Stimulated activated CD4-positive, alpha-beta T cell treated with anti-CD3 and anti-CD28 coated beads, Interleukin-12 subunit alpha, Interleukin-12 subunit beta, amount 100 ng/mL, for 48 hours (primary cell): ENCODE results near the gene DNAJA4.
"Not testable (repeated sequence)": the region's sequence is repeated elsewhere in the genome, so short reads cannot be mapped to it uniquely, and the experiment has no call there.

ENCODE experiments used
- DNase-seq, 3 donors: peaks; one replicate each; pipeline ENCODE4 v3.0.0-alpha.2; 2020; ENCODE audit warnings: low read depth in 2 of 3, low spot score in 1 of 3

DNAJA4 gene

DNA sequence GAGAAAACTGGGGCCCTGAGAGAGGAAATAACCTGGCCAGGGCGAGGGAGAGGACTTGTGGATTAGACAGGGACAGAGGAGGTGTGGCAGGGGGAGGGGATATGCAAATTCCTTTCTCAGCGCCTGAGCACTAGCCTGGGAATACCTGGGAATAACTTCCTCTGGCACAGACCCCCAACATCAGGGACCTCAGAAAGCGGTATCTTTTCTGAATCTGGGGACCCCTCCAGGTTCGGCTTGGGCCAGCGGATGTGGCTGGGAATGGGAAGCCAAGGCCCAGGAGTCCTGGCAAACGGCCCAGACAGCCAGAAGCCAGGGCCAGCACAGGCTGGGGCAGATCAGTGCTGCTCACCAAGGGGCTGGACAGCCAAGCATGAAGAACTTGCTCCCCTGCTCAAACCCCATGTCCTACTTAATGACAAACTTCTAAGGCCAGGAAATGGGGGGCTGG is 20.8 kb upstream of the DNAJA4 start:
- DNase-seq: no peak

GRCh38 chr15:78244101-78244500 is 20.3 kb upstream of the DNAJA4 start:
- DNase-seq: no peak

GRCh38 chr15:78244893-78245292 is 19.5 kb upstream of the DNAJA4 start:
- DNase-seq: no peak

DNA sequence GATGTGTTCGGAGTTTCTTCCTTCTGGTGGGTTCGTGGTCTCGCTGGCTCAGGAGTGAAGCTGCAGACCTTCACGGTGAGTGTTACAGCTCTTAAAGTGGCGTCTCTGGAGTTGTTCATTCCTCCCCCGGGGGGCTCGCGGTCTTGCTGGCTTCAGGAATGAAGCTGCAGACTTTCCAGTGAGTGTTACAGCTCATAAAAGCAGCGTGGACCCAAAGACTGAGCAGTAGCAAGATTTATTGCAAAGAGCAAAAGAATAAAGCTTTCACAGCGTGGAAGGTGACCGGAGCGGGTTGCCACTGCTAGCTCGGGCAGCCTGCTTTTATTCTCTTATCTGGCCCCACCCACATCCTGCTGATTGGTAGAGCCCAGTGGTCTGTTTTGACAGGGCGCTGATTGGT is 19.0 kb upstream of the DNAJA4 start:
- DNase-seq: not testable (repeated sequence)

DNA sequence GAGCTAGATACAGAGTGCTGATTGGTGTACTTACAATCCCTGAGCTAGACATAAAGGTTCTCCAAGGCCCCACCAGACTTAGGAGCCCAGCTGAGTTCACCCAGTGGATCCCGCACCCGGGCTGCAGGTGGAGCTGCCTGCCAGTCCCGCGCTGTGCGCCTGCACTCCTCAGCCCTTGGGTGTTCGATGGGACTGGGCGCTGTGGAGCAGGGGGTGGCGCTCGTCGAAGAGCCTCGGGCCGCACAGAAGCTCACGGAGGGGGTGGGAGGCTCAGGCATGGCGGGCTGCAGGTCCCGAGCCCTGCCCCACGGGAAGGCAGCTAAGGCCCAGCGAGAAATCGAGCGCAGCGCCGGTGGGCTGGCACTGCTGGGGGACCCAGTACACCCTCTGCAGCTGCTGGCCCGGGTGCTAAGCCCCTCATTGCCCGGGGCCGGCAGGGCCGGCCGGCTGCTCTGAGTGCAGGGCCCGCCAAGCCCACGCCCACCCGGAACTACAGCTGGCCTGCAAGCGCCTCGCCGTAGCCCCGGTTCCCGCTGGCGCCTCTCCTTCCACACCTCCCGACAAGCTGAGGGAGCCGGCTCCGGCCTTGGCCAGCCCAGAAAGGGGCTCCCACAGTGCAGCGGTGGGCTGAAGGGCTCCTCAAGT is 18.3 kb upstream of the DNAJA4 start:
- DNase-seq: not testable (repeated sequence)

DNA sequence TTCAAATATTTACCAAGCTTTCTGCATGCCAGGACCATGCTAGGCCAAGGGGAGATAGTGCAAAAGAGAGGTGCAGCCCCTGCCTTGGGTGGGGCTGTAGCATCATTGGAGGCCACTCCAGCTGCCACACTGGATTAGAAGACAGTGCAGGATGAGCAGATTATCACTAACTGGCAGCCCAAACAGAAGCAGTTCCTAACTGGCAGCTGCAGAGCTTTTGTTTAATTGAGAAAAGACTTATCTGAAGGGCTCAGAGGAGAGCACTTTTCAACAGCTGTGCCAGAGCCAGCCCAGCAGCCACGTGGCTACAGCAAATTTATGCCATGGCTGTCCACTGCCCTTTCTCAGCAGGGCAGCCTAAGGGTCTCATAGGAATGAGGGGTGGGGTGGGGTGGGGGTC is 16.5 kb upstream of the DNAJA4 start:
- DNase-seq: no peak

DNA sequence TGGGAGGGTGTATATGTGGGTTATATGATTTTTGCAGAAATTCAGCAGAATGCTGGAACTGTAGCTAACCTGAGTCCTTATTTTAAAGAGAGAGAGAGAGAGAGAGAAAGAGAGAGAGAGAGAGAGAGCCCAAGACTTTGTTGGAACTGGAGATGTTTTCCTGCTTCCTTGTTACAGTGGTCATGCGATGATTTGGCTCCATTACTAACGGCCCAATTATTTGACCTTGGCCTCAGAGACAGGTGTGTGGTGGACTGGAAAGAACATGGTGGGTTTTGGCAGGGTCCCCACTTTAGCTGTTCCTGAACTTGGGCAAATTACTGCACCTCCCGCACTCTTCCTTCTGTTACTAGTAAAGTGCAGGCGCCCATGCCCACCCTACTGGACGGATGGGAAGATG is 15.2 kb upstream of the DNAJA4 start:
- DNase-seq: no peak

DNA sequence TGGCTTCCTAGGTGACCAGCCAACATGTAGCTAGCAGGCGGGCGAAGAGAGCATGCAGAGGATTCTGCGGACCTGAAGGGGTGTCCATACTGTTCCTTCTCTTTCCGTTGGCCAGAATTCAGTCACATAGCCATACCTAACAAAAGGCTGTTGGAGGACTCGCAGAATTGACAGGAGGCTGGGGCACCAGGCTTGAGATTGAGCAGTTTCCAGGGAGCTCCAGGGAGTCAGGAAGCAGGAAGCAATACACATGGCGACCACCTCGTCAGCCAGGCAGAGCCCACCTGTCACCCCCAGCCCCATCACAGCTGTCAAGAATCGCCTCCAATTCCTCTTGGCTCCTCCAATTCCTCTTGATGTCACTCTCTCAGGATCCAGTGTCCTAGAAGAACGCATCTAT is 13.2 kb upstream of the DNAJA4 start:
- DNase-seq: no peak

- DNase-seq: no peak
Measured at GRCh38 chr15:78255421-78256043, 8.8 kb upstream of the DNAJA4 start.

DNA sequence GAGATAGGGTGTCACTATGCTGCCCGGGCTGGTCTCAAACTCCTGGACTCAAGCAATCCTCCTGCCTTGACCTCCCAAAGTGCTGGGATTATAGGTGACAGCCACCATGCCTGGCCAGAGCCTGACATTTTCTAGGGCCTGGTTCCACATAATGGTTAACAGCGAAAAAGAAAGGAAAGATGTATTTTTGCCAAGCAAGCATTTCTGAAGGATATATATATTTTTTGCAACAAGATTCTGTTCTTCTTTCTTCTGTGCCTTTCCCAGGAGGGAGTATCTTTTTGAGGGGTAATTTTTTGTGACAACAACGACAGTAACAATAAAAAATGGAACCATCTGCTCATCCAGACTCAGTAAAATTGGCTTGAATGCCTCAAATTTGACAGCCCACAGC is 8.3 kb upstream of the DNAJA4 start:
- DNase-seq: no peak

DNA sequence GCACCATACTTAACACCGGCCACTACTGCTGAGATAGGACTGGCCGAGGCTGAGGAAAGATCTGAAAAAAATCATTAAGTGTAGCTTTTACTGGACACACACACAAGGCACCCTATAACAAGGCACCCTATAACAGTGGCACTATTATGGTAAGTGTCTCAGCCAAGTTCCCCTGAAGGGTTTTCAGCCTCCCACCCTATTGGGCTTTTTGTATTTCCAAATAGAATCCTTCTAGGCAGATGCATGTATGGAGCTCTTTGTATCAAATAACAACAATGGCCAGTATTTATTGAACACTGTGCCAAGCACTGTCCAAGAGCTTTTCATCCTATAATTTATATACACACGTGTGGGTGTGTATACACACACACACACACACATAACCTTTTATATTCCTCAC is 6.7 kb upstream of the DNAJA4 start:
- DNase-seq: no peak

DNA sequence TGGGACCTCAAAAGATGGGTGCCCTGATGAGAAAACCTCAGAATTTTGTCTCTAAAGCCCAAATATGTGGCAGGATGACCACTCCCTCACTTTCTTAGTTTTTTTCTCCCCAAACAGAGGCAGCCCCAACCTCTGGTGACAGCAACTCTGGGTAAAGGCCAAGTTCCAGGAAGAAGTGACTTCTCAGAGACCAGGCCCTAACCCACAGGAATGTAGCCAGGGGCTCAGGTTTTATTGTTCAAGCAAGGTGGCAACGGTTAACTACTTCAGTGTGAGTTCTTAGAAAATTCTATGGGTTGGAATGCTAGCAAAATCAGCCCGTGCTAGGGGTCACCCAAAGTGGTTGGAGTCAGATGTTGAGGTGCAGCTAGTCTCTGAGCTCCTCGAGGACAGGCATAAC is 5.1 kb upstream of the DNAJA4 start:
- DNase-seq: no peak

DNA sequence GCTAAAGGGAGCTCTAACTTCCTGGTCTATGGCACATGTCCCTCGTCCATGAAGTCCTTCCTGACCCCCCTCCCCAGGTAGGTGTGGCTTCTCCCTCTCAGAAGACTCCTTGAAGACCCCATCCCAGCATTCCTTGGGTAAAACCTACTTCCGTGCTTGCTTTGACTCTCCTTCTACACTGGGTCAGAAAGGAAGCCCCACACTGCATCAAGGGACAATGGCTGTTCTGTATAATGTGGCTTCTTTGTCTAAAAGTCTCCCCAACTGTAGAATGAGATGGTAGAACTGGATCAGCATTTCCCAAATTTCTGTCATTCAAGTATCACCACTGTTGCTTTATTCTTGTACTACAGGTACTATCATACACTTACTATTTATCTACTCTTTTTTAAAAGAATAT is 3.9 kb upstream of the DNAJA4 start:
- no peak for DNase-seq

DNA sequence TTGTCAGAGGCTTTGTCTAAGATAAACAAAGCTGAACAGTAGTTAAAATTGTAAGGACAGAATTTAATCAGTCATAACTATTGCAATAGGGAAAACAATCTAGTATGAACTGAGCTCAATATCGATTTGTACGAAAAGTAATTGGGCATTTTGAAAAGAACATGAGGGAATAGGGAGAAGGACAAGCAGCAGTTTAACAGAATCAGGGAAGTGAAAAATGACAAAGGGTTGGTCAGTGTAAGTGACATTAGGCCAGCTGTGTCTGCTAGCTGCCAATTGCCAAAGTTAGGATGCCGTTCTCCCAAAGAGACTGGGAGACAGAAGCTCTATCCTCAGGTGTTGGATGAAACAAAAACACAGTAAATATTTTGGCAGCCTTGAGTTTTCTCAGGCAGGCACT is 3.3 kb upstream of the DNAJA4 start:
- no peak for DNase-seq

- no peak for DNase-seq
Measured at GRCh38 chr15:78263351-78263781, 996 bp upstream of the DNAJA4 start.

GRCh38 chr15:78263907-78264303 is 457 bp upstream of the DNAJA4 start:
- DNase-seq: no peak

DNA sequence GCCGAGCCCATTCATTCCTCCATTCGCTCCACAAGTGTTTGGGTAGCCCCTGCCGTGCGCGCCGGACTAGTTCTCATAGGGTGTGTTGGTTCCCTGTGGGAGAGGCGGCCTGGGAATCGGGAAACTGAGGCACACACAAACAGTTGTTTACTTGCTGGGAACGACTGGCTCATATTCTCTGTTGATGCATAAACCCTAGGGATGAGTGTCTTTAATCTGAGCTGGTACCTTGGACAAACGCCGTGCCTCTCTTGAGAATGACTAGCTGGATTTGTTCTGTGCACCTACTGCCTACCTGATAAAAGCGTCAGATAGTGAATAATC is 737 bp downstream of the DNAJA4 start:
- DNase-seq: no peak

DNA sequence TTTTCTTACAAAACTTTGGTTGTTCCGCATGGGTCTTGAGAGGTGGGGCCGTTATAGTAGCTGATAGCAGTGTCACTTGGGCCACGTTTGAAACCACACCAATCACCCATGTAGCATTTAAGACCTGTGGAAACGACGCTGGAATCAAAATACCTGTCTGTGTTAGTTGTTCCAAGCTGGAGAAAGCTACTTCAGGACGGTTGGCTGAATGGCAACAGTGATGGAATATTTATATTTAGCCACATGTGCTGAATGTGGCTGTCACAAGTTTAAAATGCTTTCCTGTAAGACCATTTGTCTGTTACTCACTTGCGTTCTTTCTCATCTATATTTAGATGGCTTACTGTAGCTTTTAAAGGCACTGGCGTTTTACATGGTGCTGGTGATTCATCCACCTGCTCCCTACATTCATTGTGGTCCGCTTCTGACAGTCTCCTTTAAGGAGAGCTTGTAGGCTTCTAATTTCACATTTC is 1.4 kb downstream of the DNAJA4 start:
- DNase-seq: no peak

DNA sequence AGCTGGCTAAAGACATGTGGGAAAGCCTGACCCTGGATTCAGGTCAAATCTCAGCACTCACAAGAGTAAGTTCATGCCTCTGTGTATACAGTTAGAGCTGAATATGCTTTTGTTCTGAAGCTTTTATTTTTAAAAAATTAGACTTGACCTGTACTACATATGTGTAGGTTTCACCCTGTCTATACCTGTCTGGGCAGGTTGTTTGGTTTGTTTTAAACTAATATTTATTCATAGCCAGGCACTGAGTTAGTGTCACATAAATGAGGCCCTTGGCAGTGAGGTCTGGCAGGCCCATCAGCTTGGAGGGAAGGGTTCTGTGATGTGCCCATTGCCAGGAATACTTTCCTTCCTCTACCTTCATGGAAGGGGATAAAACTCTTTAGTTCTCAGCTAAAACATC is 1.9 kb downstream of the DNAJA4 start:
- DNase-seq: no peak

DNA sequence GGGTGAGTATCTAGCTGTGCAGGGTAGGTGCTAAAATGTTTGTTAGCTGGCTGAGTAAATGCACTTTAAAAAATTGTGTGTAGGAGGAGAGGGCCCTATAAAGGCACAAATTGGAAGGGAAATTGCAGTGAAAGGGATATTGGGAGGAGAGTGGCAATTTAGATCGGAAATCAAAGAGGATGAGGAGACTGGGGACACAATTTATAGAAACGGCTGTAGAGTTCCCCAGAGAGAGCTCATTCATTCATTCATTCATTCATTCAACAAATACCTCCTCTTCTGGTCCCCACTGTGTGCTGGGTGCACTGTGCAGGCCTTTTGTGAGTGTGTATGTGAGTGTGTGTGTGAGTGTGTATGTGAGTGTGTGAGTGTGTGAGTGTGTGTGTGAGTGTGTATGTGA is 2.4 kb downstream of the DNAJA4 start:
- no peak for DNase-seq

DNA sequence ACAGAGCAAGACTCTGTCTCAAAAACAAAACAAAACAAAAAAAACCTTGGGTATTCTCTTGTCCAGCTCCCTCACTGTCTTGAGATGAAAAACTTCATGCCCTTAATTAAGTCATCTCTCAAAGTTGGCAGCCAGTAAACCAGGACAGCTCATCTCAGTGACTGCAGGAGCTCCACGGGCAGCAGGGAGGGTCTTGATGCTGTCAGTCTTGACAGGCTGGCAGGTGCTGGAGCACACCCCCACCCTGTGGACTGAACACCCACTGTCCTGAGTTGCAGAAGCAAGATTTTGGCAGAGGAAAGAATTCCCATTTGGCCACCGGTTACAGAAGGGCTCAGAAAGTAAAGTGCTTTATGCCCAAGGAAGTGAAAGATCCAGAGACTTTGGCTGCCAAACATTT is 8.0 kb downstream of the DNAJA4 start:
- DNase-seq: no peak

DNA sequence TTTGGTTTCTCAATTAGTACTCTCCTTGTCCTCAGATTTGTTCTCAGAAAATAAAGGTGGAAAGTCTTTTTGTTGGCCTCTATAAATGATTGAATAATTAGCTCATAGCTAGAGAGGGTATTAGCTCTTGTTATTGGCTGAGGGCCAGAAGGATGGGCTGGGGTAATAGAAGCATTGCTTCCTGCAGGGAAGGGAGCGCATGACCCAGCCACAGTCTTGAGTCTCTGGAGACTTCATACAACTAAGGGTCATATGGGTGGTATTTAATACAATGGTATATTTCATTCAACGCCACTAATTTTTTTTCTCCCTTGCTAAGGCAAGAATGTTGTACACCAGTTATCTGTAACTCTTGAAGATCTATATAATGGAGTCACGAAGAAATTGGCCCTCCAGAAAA is 8.4 kb downstream of the DNAJA4 start:
- DNase-seq: no peak

GRCh38 chr15:78274994-78275393 is 10.6 kb downstream of the DNAJA4 start:
- no peak for DNase-seq
